ENCODE measurements around the gene ZSWIM6. TPM values are rescaled to one million over a fixed set of nuclear protein-coding genes. Genes with fewer than 3 reads are reported as not detected.
"Not testable (repeated sequence)": the region's sequence is repeated elsewhere in the genome, so short reads cannot be mapped to it uniquely, and the experiment has no call there.

ZSWIM6 gene
- total RNA-seq, 1 experiment from 2014 or later = 4.2 TPM

- Histone ChIP-seq H3K27me3 (ENCODE audit: low read length) (no peaks in the 10 kb centered on the region), H3K27ac (ENCODE audit: low read length) (no peak overlapping the region), H2AFZ (ENCODE audit: low read length) (no peak overlapping the region), H3K4me1 (ENCODE audit: low read length) (no peaks in the 10 kb centered on the region), H3K79me2 (ENCODE audit: low read length) (no peaks in the 10 kb centered on the region), H3K9me2 (replicated peaks; ENCODE audit: insufficient read depth, low read length) (no peaks in the 10 kb centered on the region), H4K20me1 (ENCODE audit: insufficient read depth, low read depth, low read length) (peaks cover 38% of the 10 kb centered on the region), H3K36me3 (ENCODE audit: insufficient read depth, low read length) (no peaks in the 10 kb centered on the region), H3K4me3 (ENCODE audit: low read length) (no peak overlapping the region), H3K9me3 (ENCODE audit: low read length) (no peaks in the 10 kb centered on the region), H3K9ac (ENCODE audit: low read length) (no peak overlapping the region), H3K4me2 (ENCODE audit: low read depth, low read length, poor library complexity, severe bottlenecking) (no peak overlapping the region)
- no peak for DNase-seq
These were observed 84.0 kb downstream of the ZSWIM6 start for GRCh38 chr5:61416010-61416409.

GRCh38 chr5:61416420-61416819, 84.4 kb downstream of the ZSWIM6 start:
- Histone ChIP-seq H4K20me1 (ENCODE audit: insufficient read depth, low read depth, low read length) (peaks cover 36% of the 10 kb centered on the region), H3K9me2 (replicated peaks; ENCODE audit: insufficient read depth, low read length) (no peaks in the 10 kb centered on the region), H3K79me2 (ENCODE audit: low read length) (no peaks in the 10 kb centered on the region), H3K27me3 (ENCODE audit: low read length) (no peaks in the 10 kb centered on the region), H3K4me2 (ENCODE audit: low read depth, low read length, poor library complexity, severe bottlenecking) (no peak overlapping the region), H3K9me3 (ENCODE audit: low read length) (no peaks in the 10 kb centered on the region), H3K9ac (ENCODE audit: low read length) (no peak overlapping the region), H3K4me1 (ENCODE audit: low read length) (no peaks in the 10 kb centered on the region), H2AFZ (ENCODE audit: low read length) (no peak overlapping the region), H3K36me3 (ENCODE audit: insufficient read depth, low read length) (no peaks in the 10 kb centered on the region), H3K27ac (ENCODE audit: low read length) (no peak overlapping the region), H3K4me3 (ENCODE audit: low read length) (no peak overlapping the region)
- no peak for DNase-seq

- Histone ChIP-seq H3K9me3 (ENCODE audit: low read length) (no peaks in the 10 kb centered on the region), H2AFZ (ENCODE audit: low read length) (no peak overlapping the region), H4K20me1 (ENCODE audit: insufficient read depth, low read depth, low read length) (peaks cover 32% of the 10 kb centered on the region), H3K27me3 (ENCODE audit: low read length) (no peaks in the 10 kb centered on the region), H3K4me1 (ENCODE audit: low read length) (no peaks in the 10 kb centered on the region), H3K36me3 (ENCODE audit: insufficient read depth, low read length) (no peaks in the 10 kb centered on the region), H3K27ac (ENCODE audit: low read length) (no peak overlapping the region), H3K4me2 (ENCODE audit: low read depth, low read length, poor library complexity, severe bottlenecking) (no peak overlapping the region), H3K9me2 (replicated peaks; ENCODE audit: insufficient read depth, low read length) (no peaks in the 10 kb centered on the region), H3K79me2 (ENCODE audit: low read length) (no peaks in the 10 kb centered on the region), H3K4me3 (ENCODE audit: low read length) (no peak overlapping the region), H3K9ac (ENCODE audit: low read length) (no peak overlapping the region)
- no peak for DNase-seq
These were observed 85.3 kb downstream of the ZSWIM6 start for GRCh38 chr5:61417340-61417739.

- H3K9ac ChIP-seq (ENCODE audit: low read length) = no peak overlapping the region
- no peak overlapping the region for H3K4me2 ChIP-seq (ENCODE audit: low read depth, low read length, poor library complexity, severe bottlenecking)
- H3K9me2 ChIP-seq (replicated peaks; ENCODE audit: insufficient read depth, low read length) = no peaks in the 10 kb centered on the region
- no peaks in the 10 kb centered on the region for H3K4me1 ChIP-seq (ENCODE audit: low read length)
- no peaks in the 10 kb centered on the region for H3K27me3 ChIP-seq (ENCODE audit: low read length)
- no peak overlapping the region for H3K4me3 ChIP-seq (ENCODE audit: low read length)
- H2AFZ ChIP-seq (ENCODE audit: low read length) = no peak overlapping the region
- no peaks in the 10 kb centered on the region for H3K79me2 ChIP-seq (ENCODE audit: low read length)
- H3K9me3 ChIP-seq (ENCODE audit: low read length) = no peaks in the 10 kb centered on the region
- H3K36me3 ChIP-seq (ENCODE audit: insufficient read depth, low read length) = no peaks in the 10 kb centered on the region
- peaks cover 30% of the 10 kb centered on the region for H4K20me1 ChIP-seq (ENCODE audit: insufficient read depth, low read depth, low read length)
- no peak for DNase-seq
- H3K27ac ChIP-seq (ENCODE audit: low read length) = no peak overlapping the region
These were observed 85.8 kb downstream of the ZSWIM6 start for GRCh38 chr5:61417851-61418250.

- peaks cover 29% of the 10 kb centered on the region for H4K20me1 ChIP-seq (ENCODE audit: insufficient read depth, low read depth, low read length)
- no peak overlapping the region for H3K4me3 ChIP-seq (ENCODE audit: low read length)
- H3K4me2 ChIP-seq (ENCODE audit: low read depth, low read length, poor library complexity, severe bottlenecking) = no peak overlapping the region
- no peak for DNase-seq
- no peaks in the 10 kb centered on the region for H3K27me3 ChIP-seq (ENCODE audit: low read length)
- H3K79me2 ChIP-seq (ENCODE audit: low read length) = no peaks in the 10 kb centered on the region
- H2AFZ ChIP-seq (ENCODE audit: low read length) = no peak overlapping the region
- H3K9me2 ChIP-seq (replicated peaks; ENCODE audit: insufficient read depth, low read length) = no peaks in the 10 kb centered on the region
- no peaks in the 10 kb centered on the region for H3K9me3 ChIP-seq (ENCODE audit: low read length)
- no peaks in the 10 kb centered on the region for H3K4me1 ChIP-seq (ENCODE audit: low read length)
- H3K27ac ChIP-seq (ENCODE audit: low read length) = no peak overlapping the region
- H3K36me3 ChIP-seq (ENCODE audit: insufficient read depth, low read length) = no peaks in the 10 kb centered on the region
- no peak overlapping the region for H3K9ac ChIP-seq (ENCODE audit: low read length)
These were observed 87.0 kb downstream of the ZSWIM6 start for GRCh38 chr5:61419106-61419505.

GRCh38 chr5:61420016-61420415, 88.0 kb downstream of the ZSWIM6 start:
- Histone ChIP-seq H3K27me3 (ENCODE audit: low read length) (no peaks in the 10 kb centered on the region), H3K27ac (ENCODE audit: low read length) (no peak overlapping the region), H4K20me1 (ENCODE audit: insufficient read depth, low read depth, low read length) (peaks cover 23% of the 10 kb centered on the region), H3K4me2 (ENCODE audit: low read depth, low read length, poor library complexity, severe bottlenecking) (no peak overlapping the region), H2AFZ (ENCODE audit: low read length) (no peak overlapping the region), H3K9me3 (ENCODE audit: low read length) (no peaks in the 10 kb centered on the region), H3K9ac (ENCODE audit: low read length) (no peak overlapping the region), H3K9me2 (replicated peaks; ENCODE audit: insufficient read depth, low read length) (no peaks in the 10 kb centered on the region), H3K4me1 (ENCODE audit: low read length) (no peaks in the 10 kb centered on the region), H3K79me2 (ENCODE audit: low read length) (no peaks in the 10 kb centered on the region), H3K36me3 (ENCODE audit: insufficient read depth, low read length) (no peaks in the 10 kb centered on the region), H3K4me3 (ENCODE audit: low read length) (no peak overlapping the region)
- DNase-seq = no peak

GRCh38 chr5:61421262-61421661, 89.2 kb downstream of the ZSWIM6 start:
- H3K9me3 ChIP-seq (ENCODE audit: low read length); H3K27me3 ChIP-seq (ENCODE audit: low read length): not testable (repeated sequence)

GRCh38 chr5:61423487-61424145, 91.6 kb downstream of the ZSWIM6 start:
- no peak for DNase-seq
- Histone ChIP-seq H3K4me1 (ENCODE audit: low read length) (no peaks in the 10 kb centered on the region), H2AFZ (ENCODE audit: low read length) (no peak overlapping the region), H4K20me1 (ENCODE audit: insufficient read depth, low read depth, low read length) (peaks cover 14% of the 10 kb centered on the region), H3K4me2 (ENCODE audit: low read depth, low read length, poor library complexity, severe bottlenecking) (no peak overlapping the region), H3K9ac (ENCODE audit: low read length) (no peak overlapping the region), H3K27me3 (ENCODE audit: low read length) (no peaks in the 10 kb centered on the region), H3K9me2 (replicated peaks; ENCODE audit: insufficient read depth, low read length) (no peaks in the 10 kb centered on the region), H3K79me2 (ENCODE audit: low read length) (no peaks in the 10 kb centered on the region), H3K27ac (ENCODE audit: low read length) (no peak overlapping the region), H3K36me3 (ENCODE audit: insufficient read depth, low read length) (no peaks in the 10 kb centered on the region), H3K4me3 (ENCODE audit: low read length) (no peak overlapping the region), H3K9me3 (ENCODE audit: low read length) (no peaks in the 10 kb centered on the region)

More at GRCh38 chr5:61421262-61421661, 89.2 kb downstream of the ZSWIM6 start:
- DNase-seq; H3K4me1 ChIP-seq (ENCODE audit: low read length); H3K4me2 ChIP-seq (ENCODE audit: low read depth, low read length, poor library complexity, severe bottlenecking); H3K36me3 ChIP-seq (ENCODE audit: insufficient read depth, low read length); H3K79me2 ChIP-seq (ENCODE audit: low read length); H3K4me3 ChIP-seq (ENCODE audit: low read length); H3K9me2 ChIP-seq (replicated peaks; ENCODE audit: insufficient read depth, low read length); H2AFZ ChIP-seq (ENCODE audit: low read length); H3K27ac ChIP-seq (ENCODE audit: low read length); H3K9ac ChIP-seq (ENCODE audit: low read length): not testable (repeated sequence)
- peaks cover 21% of the 10 kb centered on the region for H4K20me1 ChIP-seq (ENCODE audit: insufficient read depth, low read depth, low read length)
